SK-N-DZ (cell line): ENCODE results near the gene DEPDC7.
A peak's percentile ranks its signal among the peaks of the same experiment; 100 is the strongest.

Experiments
- DNase-seq: peaks from one replicate; pipeline ENCODE4 v3.0.0-alpha.2; 2015; ENCODE audit warnings: low spot score
- small RNA-seq, 2 experiments: library from RNA; depleted of rRNA; stranded (forward); fragments of <200 nt; gene quantifications; one replicate each; pipeline ENCODE3, GENCODE V24; 2014

The DEPDC7 gene

DNA sequence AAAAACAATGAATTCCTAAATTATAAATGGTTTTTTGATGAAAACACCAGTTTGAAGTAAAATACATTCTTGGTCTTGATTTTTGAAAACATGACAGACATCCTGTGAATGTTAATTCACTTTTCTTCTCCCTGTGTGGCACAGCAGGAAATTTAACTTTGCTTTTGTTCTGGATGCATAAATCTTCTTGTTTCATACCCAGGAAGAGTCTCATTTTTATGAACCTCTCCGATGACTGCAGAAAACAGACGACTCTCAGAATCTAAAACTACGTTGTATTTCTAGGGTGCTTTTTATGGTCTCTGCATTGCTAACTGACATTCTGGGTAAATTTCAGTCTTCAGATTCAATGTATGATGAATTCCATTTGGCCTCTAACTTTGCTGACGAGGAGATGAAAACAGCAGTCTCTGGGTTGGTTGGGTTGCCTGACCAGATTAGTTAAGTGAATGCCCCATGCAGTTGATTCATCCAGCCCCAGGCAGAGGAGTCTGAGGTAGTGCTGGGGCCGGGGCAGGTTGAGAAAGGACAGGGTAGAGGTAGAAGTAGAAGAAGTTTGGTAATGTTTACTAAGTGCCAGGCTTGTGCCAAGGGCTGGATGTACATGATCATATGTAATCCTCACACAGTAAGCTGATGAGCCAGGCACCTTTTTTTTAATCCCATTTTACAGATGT, 43.8 kb downstream of the DEPDC7 start:
- no peak for DNase-seq

DNA sequence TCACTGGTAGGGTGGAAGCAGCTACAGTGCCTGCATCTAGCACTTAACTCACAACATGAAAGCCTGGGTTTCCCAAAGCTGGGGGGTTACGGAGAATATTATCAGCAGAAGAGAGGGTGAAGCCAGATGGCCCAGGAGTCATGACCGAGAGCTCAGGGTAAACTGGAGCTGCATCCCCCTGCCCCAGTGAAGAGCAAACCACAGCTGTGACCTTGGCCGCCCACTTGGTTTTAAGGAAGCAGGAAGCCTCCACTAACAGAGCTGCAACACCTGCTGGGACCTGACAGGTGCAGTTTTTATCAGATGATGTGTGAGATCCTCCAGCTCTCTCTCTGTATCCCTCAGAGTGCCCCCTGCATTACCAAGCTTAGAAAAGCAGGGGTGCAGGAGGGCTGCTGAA, 44.6 kb downstream of the DEPDC7 start:
- peak; percentile 22 for DNase-seq

DNA sequence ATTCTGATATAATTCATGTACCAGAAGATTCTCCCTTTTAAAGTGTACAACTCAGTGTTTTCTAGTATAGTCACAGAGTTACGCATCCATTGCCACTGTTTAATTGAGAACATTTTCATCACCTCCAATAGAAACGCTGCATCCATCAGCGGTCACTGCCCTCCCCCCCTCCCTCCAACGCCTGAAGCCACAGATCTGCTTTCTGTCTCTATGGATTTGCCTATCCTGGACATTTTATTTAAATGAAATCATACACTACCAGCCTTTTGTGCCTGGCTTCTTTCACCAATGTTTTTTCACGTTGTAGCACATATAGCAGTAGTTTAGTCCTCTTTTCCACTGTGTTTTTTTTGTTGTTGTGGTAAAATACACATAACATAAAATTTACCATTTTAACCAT, 46.5 kb downstream of the DEPDC7 start:
- DNase-seq = no peak

DNA sequence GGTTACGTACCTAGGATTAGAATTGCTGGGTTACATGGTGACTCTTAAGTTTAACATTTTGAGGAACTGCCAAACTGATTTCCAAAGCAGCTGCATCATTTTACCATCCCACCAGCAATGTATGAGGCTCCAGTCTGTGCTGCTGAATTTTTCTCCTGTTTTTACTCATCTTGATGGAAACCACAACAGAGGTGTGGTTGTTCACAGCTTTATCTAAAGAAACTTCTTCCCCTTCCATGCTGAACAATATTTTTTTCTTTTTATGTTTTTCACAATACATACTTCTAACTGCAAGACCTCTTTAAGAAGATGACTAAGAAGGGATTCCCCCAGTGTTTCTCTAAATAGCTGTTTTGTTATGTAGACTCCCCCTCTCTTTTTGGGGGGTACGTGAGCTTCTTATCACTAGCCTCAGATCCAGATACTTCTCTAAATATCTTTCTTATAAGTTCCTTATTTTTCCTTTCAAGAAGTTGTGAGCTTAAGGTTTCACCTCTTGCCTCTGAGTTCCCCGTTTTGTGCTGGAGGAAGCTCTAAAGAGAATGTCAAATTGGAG, 47.7 kb downstream of the DEPDC7 start:
- no peak for DNase-seq

GRCh38 chr11:33064033-33064825, 48.6 kb downstream of the DEPDC7 start:
- no peak for DNase-seq

DNA sequence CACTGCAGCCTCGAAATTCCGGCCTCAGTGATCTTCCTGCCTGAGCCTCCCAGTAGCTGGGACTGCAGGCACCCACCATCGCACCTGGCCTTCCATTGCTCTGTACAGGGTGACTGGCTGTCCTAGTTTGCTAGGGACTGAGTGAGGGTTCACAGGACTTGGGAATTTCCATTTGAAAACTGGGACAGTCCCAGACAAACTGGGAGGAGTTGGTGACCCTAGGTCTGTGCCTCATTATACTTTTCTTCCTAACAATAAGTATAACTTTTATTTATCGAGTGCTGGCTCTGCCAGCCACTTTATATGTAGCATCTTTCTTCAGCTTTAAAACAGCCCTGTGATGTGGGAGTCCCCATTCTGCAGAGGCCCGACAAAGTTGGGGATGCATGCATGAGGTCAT, 49.2 kb downstream of the DEPDC7 start:
- no peak for DNase-seq

DNA sequence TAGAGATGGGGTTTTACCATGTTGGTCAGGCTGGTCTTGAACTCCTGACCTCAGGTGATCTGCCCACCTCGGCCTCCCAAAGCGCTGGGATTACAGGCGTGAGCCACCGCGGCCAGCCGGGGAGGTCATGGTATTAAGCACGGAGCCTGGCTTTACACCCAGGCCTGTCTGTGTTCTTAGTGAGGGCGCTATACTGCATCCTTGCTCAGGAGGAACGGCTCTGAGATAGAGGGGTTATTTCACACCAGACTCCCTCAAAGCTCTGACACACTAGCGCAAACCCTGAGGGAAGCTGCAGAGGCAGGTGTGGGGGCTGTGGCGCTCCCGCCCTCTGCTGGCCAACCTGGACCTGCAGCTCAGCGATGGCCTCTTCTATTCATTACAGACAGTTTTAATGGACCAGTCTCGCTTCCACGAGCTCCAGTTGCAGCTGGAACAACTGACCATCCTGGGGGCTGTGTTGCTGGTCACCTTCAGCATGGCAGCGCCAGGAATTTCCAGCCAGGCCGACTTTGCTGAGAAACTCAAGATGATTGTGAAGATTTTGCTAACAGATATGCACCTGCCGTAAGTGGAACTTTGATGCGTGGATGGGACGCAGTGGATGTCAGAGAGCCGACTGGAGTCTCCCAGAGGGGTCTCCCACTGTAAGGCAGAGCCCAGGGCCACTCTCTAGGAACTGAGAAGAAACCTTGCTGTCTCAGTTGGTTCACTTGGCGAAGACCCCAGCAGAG, 49.9 kb downstream of the DEPDC7 start:
- peak; percentile 64 for DNase-seq

DNA sequence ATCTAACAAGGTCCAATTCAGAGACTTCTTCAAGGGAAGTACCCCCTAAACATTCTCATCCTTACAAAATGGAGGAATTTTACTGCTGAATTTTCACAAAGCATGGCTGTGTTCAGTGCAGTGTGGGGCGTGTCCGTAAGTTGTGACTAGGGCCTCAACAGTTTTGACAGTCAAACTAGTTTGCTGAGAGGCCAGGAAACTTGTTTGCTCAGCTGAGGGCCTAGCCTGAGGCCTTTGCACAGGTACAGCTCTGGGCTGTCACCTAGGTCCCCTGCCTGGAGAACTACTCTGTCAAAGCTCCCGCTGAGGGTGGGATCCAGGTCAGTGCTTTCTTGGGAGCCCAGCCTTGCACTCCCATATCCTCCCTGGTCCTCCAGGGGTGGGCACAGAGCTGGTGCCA, 51.6 kb downstream of the DEPDC7 start:
- DNase-seq = no peak

DNA sequence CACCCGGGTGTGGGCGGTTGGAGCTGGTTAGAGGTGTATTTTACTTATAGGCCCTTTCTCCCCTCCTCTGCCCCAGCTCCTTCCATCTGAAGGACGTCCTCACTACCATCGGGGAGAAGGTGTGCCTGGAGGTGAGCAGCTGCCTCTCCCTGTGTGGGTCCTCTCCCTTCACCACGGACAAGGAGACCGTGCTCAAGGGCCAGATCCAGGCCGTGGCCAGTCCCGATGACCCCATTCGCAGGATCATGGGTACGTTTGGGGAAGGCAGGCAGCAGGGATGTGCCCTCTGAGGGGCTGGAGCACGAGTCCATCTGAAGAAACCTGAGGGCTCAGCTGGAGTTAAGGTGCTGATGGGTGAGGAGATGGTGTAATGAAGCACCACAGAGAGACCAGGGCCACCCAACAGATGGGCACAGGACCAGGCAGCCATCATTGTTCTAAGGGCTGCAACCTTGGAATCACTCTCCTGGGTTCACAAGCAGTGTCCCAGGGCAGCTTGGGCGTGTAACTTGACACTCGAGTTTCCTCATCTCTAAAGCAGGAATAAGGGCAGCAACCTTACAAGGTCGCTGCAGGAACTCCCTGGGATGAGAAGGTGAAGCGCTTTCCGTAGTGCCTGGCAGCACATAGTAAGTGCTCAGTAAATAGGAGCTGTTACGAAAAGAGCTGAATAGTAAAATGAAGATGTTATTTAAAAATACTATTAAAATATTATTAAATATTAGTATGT, 53.1 kb downstream of the DEPDC7 start:
- no peak for DNase-seq

DNA sequence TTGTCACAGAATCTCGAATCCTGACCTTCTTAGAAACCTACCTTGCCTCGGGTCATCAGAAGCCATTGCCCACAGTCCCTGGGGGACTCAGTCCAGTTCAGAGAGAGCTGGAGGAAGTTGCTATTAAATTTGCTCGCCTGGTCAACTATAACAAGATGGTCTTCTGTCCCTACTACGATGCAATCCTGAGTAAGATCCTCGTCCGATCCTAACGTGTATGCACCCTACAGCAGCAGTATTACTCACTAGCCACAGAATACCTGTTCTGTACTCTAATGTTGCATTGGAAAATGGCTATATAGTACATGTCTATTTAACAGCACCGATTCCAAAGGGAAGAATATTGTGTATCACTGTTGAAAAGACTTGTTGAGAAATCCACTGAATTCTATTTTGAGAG, 56.8 kb downstream of the DEPDC7 start:
- DNase-seq = no peak

Small RNAs within 50 kb of the gene (small RNA-seq; reads per million reads assigned to genes)
- 0 reads per million in 2 experiments for gene RF00019
